ENCODE results near the gene SDHC. TPM values are rescaled to one million over a fixed set of nuclear protein-coding genes. Genes with fewer than 3 reads are reported as not detected.
"Not testable (repeated sequence)": the region's sequence is repeated elsewhere in the genome, so short reads cannot be mapped to it uniquely, and the experiment has no call there.

Gene SDHC
- total and polyA plus RNA-seq, 2 of the 13 experiments (the other 11 are each of a cell fraction or from before 2014, with no cell fraction given), result 27.1 to 229 TPM

DNA sequence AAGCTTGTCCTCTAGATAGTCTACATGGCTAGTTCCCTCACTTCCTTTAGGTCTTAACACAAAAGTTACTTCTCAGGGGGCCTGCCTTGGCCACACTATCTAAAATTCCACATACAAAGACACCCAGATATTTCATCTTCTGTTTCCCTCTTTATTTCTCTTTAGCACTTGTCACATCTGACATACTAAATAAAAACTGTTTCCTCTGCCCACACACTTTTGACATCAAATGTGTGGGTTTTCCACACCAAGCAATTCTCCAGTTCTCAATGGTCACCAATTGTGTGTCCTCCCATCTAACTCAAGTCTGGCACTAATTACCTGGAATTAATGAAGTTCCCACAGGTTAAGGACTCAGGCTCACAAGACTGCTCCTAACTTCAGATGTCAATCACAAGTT, 79.0 kb downstream of the SDHC start (continued):
- no peak for TF ChIP-seq ZNF792 (CRISPR knock-in tag; IDR thresholded peaks at IDR 0.05)
- TF ChIP-seq, protein P1, sequence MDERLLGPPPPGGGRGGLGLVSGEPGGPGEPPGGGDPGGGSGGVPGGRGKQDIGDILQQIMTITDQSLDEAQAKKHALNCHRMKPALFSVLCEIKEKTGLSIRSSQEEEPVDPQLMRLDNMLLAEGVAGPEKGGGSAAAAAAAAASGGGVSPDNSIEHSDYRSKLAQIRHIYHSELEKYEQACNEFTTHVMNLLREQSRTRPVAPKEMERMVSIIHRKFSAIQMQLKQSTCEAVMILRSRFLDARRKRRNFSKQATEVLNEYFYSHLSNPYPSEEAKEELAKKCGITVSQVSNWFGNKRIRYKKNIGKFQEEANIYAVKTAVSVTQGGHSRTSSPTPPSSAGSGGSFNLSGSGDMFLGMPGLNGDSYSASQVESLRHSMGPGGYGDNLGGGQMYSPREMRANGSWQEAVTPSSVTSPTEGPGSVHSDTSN (CRISPR knock-in tag; IDR thresholded peaks at IDR 0.05), result no peak

DNA sequence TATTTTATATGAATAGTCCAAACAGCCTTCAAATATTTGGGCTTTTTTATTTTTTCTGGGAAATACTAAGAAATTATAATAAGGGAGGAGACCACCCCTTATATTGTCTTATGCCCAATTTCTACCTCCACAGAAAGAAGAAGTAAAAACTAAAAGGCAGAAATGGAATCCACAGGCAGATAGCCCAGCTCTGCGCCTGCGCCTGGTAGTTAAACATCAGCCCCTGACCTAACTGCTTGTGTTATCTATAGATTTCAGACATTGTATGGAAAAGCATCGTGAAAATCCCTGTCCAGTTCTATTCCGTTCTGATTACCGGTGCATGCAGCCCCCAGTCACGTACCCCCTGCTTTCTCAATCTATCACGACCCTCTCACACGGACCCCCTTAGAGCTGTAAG, 82.9 kb downstream of the SDHC start:
- H3K4me2 ChIP-seq (ENCODE audit: low read depth, low read length); in situ Hi-C loops (cut with HindIII; ENCODE audit: extremely low pct_ligation_motif_present, low pct_unique_long_range_greater_than_20kb); H4K20me1 ChIP-seq (ENCODE audit: insufficient read depth, low read length); POLR2A ChIA-PET; ATAC-seq; DNase-seq (ENCODE audit: low spot score); CTCF ChIA-PET (ENCODE audit: low intra/inter-chr PET ratio, low total read pairs); H2AFZ ChIP-seq (ENCODE audit: low read length); BruUV-seq (replicated peaks); H3K9ac ChIP-seq (ENCODE audit: insufficient read depth, low read depth, low read length); FAIRE-seq; H3K4me3 ChIP-seq (replicated peaks in 1 of 3; ENCODE audit: insufficient read depth in 1 of 3, low read depth in 2 of 3, low read length in 3 of 3); H3K79me2 ChIP-seq (ENCODE audit: insufficient read depth, low read length); H3K36me3 ChIP-seq (replicated peaks in 1 of 2; ENCODE audit: control insufficient read depth in 1 of 2, insufficient read depth in 2 of 2, low read length in 2 of 2); H3K9me3 ChIP-seq (ENCODE audit: low read length); H3K27me3 ChIP-seq (ENCODE audit: control insufficient read depth in 1 of 2, insufficient read depth in 2 of 2, low read length in 2 of 2); intact Hi-C loops (cut with micrococcal nuclease; ENCODE audit: unreplicated experiment); H3K27ac ChIP-seq (ENCODE audit: extremely low read length, insufficient read depth, low read length): not testable (repeated sequence)
- 82% methylated on average over 8 of the region's 8 CpGs for WGBS (ENCODE audit: low lambda C conversion rate)
- H3K4me1 ChIP-seq (ENCODE audit: insufficient read depth, low read length), result peaks cover 41% of the 10 kb centered on the region

DNA sequence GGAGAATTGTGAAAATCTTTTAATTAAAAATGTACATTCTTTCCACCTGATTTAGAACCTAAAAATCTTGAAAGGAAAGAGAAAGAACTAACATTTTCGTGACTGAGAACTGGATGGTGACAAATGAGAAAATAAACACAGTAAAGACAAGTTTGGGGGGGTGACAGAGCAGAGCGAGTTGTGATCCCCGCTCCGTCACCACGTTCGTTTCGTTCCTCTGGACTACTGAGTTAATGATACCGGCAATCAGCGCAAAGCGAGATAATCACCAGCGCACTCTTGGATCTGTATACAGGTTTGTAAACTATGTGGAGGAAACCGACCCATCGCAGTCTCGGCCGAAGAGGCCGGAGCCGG, 84.7 kb downstream of the SDHC start:
- POLR2A ChIA-PET, result interaction anchor here (1.5 kb wide), 1 partner anchor 176 kb away, joined by 7 read pairs; the partner anchor contains the start of gene APOA2
- intact Hi-C loops (cut with micrococcal nuclease; ENCODE audit: unreplicated experiment), result loop anchor here (1.0 kb wide), 1 partner anchor 9 kb away; no protein-coding TSS in a partner anchor
- BruUV-seq (replicated peaks), result TSS peak; percentile 94
- no peak for TF ChIP-seq ZNF547 (CRISPR knock-in tag; IDR thresholded peaks at IDR 0.05)
- TF ChIP-seq NFE2L1 (CRISPR knock-in tag; IDR thresholded peaks at IDR 0.05; ENCODE audit: borderline replicate concordance), result no peak
- TF ChIP-seq ZSCAN30 (CRISPR knock-in tag; IDR thresholded peaks at IDR 0.05), result no peak
- TF ChIP-seq STAG1 (CRISPR knock-in tag; IDR thresholded peaks at IDR 0.05), result no peak
- no peak for TF ChIP-seq ZNF674 (CRISPR knock-in tag; IDR thresholded peaks at IDR 0.05; ENCODE audit: low read depth)
- TF ChIP-seq SPEN (CRISPR knock-in tag; IDR thresholded peaks at IDR 0.05; ENCODE audit: low read depth), result peak; percentile 55; the same call in 1 of the 2 replicates
- no peak for TF ChIP-seq ZNF510 (CRISPR knock-in tag; IDR thresholded peaks at IDR 0.05; ENCODE audit: low read depth)
- TF ChIP-seq XBP1 (CRISPR knock-in tag; IDR thresholded peaks at IDR 0.05), result 0 out of 2 replicates have a peak, but pooled peaks have one; percentile 41
- no peak for TF ChIP-seq RARG (CRISPR knock-in tag; IDR thresholded peaks at IDR 0.05; ENCODE audit: low read depth)
- TF ChIP-seq ZMAT3 (CRISPR knock-in tag; conservative IDR thresholded peaks at IDR 0.05), result no peak
- no peak for TF ChIP-seq ZNF713 (CRISPR knock-in tag; IDR thresholded peaks at IDR 0.05)
- TF ChIP-seq ERF (CRISPR knock-in tag; IDR thresholded peaks at IDR 0.05), result no peak
- TF ChIP-seq ZKSCAN5 (CRISPR knock-in tag; IDR thresholded peaks at IDR 0.05), result no peak
- no peak for TF ChIP-seq ZNF720 (CRISPR knock-in tag; IDR thresholded peaks at IDR 0.05)
- TF ChIP-seq ZNF816 (CRISPR knock-in tag; IDR thresholded peaks at IDR 0.05; ENCODE audit: borderline replicate concordance), result 0 out of 2 replicates have a peak, but pooled peaks have one; percentile 40
- TF ChIP-seq NBN (conservative IDR thresholded peaks at IDR 0.05), result no peak
- TF ChIP-seq ELF3 (CRISPR knock-in tag; IDR thresholded peaks at IDR 0.05), result no peak
- TF ChIP-seq, protein P2, sequence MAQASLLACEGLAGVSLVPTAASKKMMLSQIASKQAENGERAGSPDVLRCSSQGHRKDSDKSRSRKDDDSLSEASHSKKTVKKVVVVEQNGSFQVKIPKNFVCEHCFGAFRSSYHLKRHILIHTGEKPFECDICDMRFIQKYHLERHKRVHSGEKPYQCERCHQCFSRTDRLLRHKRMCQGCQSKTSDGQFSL (CRISPR knock-in tag; IDR thresholded peaks at IDR 0.05), result peak; percentile 84

More for the DNA sequence above, 84.7 kb downstream of the SDHC start:
- Histone ChIP-seq H3K4me3 (replicated peaks in 1 of 3; ENCODE audit: insufficient read depth in 1 of 3, low read depth in 2 of 3, low read length in 3 of 3) (peak overlapping the region; percentile 81 to 94 (median 85)), H3K27me3 (ENCODE audit: control insufficient read depth in 1 of 2, insufficient read depth in 2 of 2, low read length in 2 of 2) (no peaks in the 10 kb centered on the region; a peak in 1 of 5 replicates), H3K9ac (ENCODE audit: insufficient read depth, low read depth, low read length) (peak overlapping the region; percentile 96), H3K4me2 (ENCODE audit: low read depth, low read length) (peak overlapping the region; percentile 79), H4K20me1 (ENCODE audit: insufficient read depth, low read length) (no peaks in the 10 kb centered on the region), H3K27ac (ENCODE audit: extremely low read length, insufficient read depth, low read length) (peak overlapping the region; percentile 98), H3K9me3 (ENCODE audit: low read length) (no peaks in the 10 kb centered on the region), H3K79me2 (ENCODE audit: insufficient read depth, low read length) (no peaks in the 10 kb centered on the region), H2AFZ (ENCODE audit: low read length) (peak overlapping the region; percentile 79), H3K36me3 (replicated peaks in 1 of 2; ENCODE audit: control insufficient read depth in 1 of 2, insufficient read depth in 2 of 2, low read length in 2 of 2) (no peaks in the 10 kb centered on the region), H3K4me1 (ENCODE audit: insufficient read depth, low read length) (peaks cover 40% of the 10 kb centered on the region)
- FAIRE-seq (no peak), DNase-seq (ENCODE audit: low spot score) (no peak), ATAC-seq (no peak; the same call in 1 of the 3 replicates)
- WGBS (ENCODE audit: low lambda C conversion rate), result 7% methylated on average over 12 of the region's 17 CpGs
- CTCF ChIA-PET (ENCODE audit: low intra/inter-chr PET ratio, low total read pairs), result no interaction called here
- in situ Hi-C loops (cut with HindIII; ENCODE audit: extremely low pct_ligation_motif_present, low pct_unique_long_range_greater_than_20kb), result no loop called here
